A673 (cell line): ENCODE results near the gene HBG1. TPM values are rescaled to one million over a fixed set of nuclear protein-coding genes. Genes with fewer than 3 reads are reported as not detected.

ENCODE experiments used
- BruUV-seq: library from RNA; stranded (reverse); fragments of 400-500 nt; replicated peaks from 2 replicates; lab custom pipeline; 2021; lab: Mats Ljungman, UMichigan
- CTCF ChIA-PET: fragments of 300-600 bp; sonication (Branson Sonifier 250); formaldehyde crosslinking; loops from one replicate; lab custom pipeline; 2022; ENCODE audit warnings: antibody characterized with exemption; lab: Charles Lee
- POLR2A ChIA-PET: fragments of 300-600 bp; sonication (Branson Sonifier 250); formaldehyde crosslinking; loops from one replicate; lab custom pipeline; 2022; ENCODE audit warnings: antibody characterized with exemption; ENCODE audit not compliant: low non-redundant PET; lab: Charles Lee
- DNase-seq: peaks from one replicate; pipeline ENCODE4 v3.0.0-alpha.2; 2015; ENCODE audit warnings: low spot score
- H3K27ac ChIP-seq: fragments of 200-600 bp; sonication (generic); 2 replicates; pipeline ENCODE4 v1.5.1; 2016; ENCODE audit warnings: mixed run types, low read depth, mild to moderate bottlenecking, mixed read lengths, antibody characterized with exemption, low read length; ENCODE audit not compliant: poor library complexity, severe bottlenecking
- H3K27me3 ChIP-seq: fragments of 200-600 bp; sonication (generic); replicated peaks from 2 replicates; pipeline ENCODE4 v1.6.1; 2017; ENCODE audit warnings: mixed run types, low read depth, mild to moderate bottlenecking, mixed read lengths, antibody characterized with exemption, low read length; ENCODE audit not compliant: insufficient read depth, poor library complexity
- H3K36me3 ChIP-seq: fragments of 200-600 bp; sonication (generic); 2 replicates; pipeline ENCODE4 v1.6.1; 2016; ENCODE audit warnings: mixed run types, mild to moderate bottlenecking, mixed read lengths, antibody characterized with exemption, low read length; ENCODE audit not compliant: insufficient read depth, poor library complexity, severe bottlenecking
- H3K4me1 ChIP-seq: fragments of 200-600 bp; sonication (generic); 2 replicates; pipeline ENCODE4 v1.6.1; 2017; ENCODE audit warnings: mixed run types, mild to moderate bottlenecking, mixed read lengths, antibody characterized with exemption, low read length; ENCODE audit not compliant: insufficient read depth, poor library complexity, severe bottlenecking
- H3K4me3 ChIP-seq: fragments of 200-600 bp; sonication (generic); 2 replicates; pipeline ENCODE4 v1.5.1; 2016; ENCODE audit warnings: low read depth, mixed run types, mild to moderate bottlenecking, mixed read lengths, low read length; ENCODE audit not compliant: poor library complexity, severe bottlenecking
- H3K9me3 ChIP-seq: fragments of 200-600 bp; sonication (generic); 2 replicates; pipeline ENCODE4 v1.6.1; 2016; ENCODE audit warnings: mixed run types, low read depth, mild to moderate bottlenecking, mixed read lengths, antibody characterized with exemption, low read length; ENCODE audit not compliant: poor library complexity, severe bottlenecking
- EZH2 ChIP-seq: fragments of 200-600 bp; sonication (generic); IDR thresholded peaks from 2 replicates; pipeline ENCODE4 v1.6.1; 2017; ENCODE audit warnings: borderline replicate concordance, low read depth, mild to moderate bottlenecking, mixed read lengths, antibody characterized with exemption, low read length; ENCODE audit not compliant: poor library complexity, severe bottlenecking
- intact Hi-C: fragments of 100-400 bp; cut with micrococcal nuclease; formaldehyde crosslinking; loops from one replicate; pipeline ENCODE4 v1.10.0; 2022; ENCODE audit not compliant: unreplicated experiment
- total RNA-seq: library from RNA; stranded (reverse); gene quantifications from 2 replicates; pipeline ENCODE4 v1.2.3, GENCODE V29; 2021
- TF ChIP-seq, protein P1 (sequence below): fragments of 300-800, 200-600 bp; sonication (generic); conservative IDR thresholded peaks from 2 replicates; pipeline ENCODE4 v1.5.1; 2017; ENCODE audit warnings: low read depth, mild to moderate bottlenecking, antibody characterized with exemption, low read length, moderate library complexity, mixed read lengths

HBG1 gene
- total RNA-seq, 1 experiment from 2014 or later, result not detected

- Histone ChIP-seq H3K27ac (no peak overlapping the region), H3K27me3 (no peaks in the 10 kb centered on the region), H3K9me3 (no peaks in the 10 kb centered on the region), H3K4me1 (no peaks in the 10 kb centered on the region), H3K4me3 (no peak overlapping the region), H3K36me3 (no peaks in the 10 kb centered on the region)
- no peak for DNase-seq
- intact Hi-C loops, result loop anchor here (5.0 kb wide), 1 partner anchor 171 kb away; no protein-coding TSS in a partner anchor
- POLR2A ChIA-PET, result no interaction called here
- BruUV-seq, result no TSS peak
- CTCF ChIA-PET, result no interaction called here
- no peak for TF ChIP-seq EZH2
- TF ChIP-seq, protein P1, sequence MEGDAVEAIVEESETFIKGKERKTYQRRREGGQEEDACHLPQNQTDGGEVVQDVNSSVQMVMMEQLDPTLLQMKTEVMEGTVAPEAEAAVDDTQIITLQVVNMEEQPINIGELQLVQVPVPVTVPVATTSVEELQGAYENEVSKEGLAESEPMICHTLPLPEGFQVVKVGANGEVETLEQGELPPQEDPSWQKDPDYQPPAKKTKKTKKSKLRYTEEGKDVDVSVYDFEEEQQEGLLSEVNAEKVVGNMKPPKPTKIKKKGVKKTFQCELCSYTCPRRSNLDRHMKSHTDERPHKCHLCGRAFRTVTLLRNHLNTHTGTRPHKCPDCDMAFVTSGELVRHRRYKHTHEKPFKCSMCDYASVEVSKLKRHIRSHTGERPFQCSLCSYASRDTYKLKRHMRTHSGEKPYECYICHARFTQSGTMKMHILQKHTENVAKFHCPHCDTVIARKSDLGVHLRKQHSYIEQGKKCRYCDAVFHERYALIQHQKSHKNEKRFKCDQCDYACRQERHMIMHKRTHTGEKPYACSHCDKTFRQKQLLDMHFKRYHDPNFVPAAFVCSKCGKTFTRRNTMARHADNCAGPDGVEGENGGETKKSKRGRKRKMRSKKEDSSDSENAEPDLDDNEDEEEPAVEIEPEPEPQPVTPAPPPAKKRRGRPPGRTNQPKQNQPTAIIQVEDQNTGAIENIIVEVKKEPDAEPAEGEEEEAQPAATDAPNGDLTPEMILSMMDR, result no peak
These were observed 43.4 kb upstream of the HBG1 start for GRCh38 chr11:5293028-5293427.

DNA sequence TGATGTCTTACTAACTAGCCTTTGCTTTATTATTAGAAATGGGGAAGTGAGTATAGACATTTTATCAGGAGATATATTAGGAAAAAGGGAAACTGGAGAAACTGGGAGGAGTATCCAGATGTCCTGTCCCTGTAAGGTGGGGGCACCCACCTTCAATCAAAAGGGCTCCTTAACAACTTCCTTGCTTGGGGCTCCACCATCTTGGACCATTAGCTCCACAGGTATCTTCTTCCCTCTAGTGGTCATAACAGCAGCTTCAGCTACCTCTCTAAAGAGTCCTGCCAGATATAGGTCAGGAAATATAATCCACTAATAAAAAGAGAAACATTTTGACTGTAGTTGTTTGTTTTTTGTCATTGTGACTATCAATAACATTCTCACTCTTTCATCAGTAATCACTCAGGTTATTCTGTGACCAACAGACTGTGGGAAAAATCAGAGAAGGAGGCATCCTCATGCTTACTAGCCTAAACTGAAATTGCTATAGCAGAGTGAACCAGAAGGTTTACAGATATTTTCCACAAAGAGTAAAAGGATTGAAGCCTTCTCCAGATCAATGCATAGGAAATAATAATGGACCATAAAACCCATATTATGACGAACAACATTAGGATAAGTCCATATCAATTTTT lies 41.7 kb upstream of the HBG1 start:
- BruUV-seq, result no TSS peak
- intact Hi-C loops, result loop anchor here (5.0 kb wide), 1 partner anchor 169 kb away; no protein-coding TSS in a partner anchor
- ChIA-PET CTCF (no interaction called here), POLR2A (no interaction called here)
- Histone ChIP-seq H3K4me1 (no peaks in the 10 kb centered on the region), H3K27me3 (no peaks in the 10 kb centered on the region), H3K9me3 (no peaks in the 10 kb centered on the region), H3K27ac (no peak overlapping the region), H3K36me3 (no peaks in the 10 kb centered on the region), H3K4me3 (no peak overlapping the region)
- TF ChIP-seq, protein P1, result peak; percentile 43
- TF ChIP-seq EZH2, result no peak
- DNase-seq, result peak; percentile 10

DNA sequence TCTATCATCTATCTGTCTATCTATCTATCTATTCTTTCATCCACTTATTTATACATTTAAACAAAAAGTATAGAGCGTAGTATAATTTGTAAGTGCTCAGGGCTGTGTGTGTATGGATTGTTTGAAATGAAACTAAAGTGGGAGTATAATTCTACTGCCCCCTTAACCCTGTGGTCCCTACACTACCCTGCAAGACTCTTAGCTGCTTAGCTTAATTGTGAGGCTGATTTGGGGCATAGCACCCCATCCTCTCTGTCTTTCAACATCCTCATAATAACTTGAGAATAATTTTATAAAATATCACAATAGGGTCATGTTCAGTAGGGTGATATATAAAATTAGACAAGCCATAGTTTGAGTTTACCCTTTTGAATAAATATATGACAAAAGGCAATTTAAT lies 40.4 kb upstream of the HBG1 start:
- DNase-seq, result no peak
- no peaks in the 10 kb centered on the region for H3K4me1 ChIP-seq
- ChIA-PET POLR2A (no interaction called here), CTCF (no interaction called here)
- H3K27ac ChIP-seq, result no peak overlapping the region
- no peaks in the 10 kb centered on the region for H3K36me3 ChIP-seq
- intact Hi-C loops, result loop anchor here (5.0 kb wide), 1 partner anchor 168 kb away; no protein-coding TSS in a partner anchor
- H3K9me3 ChIP-seq, result no peaks in the 10 kb centered on the region
- no peak overlapping the region for H3K4me3 ChIP-seq
- BruUV-seq, result no TSS peak
- H3K27me3 ChIP-seq, result no peaks in the 10 kb centered on the region
- no peak for TF ChIP-seq EZH2
- TF ChIP-seq, protein P1, result no peak
